Tibial artery (tissue), 4 donors: Measurements from ENCODE around the gene STIMATE.
A peak's percentile ranks its signal among the peaks of the same experiment; 100 is the strongest.

Experiments used
- DNase-seq, 2 donors: peaks; one replicate each; pipeline ENCODE4 v3.0.0-alpha.2; 2019
- H3K27ac ChIP-seq, 2 donors: fragments of 200-600 bp; sonication (generic) in 1 of 2; 1 replicate in 1 of 2; 2 replicates in 1 of 2; pipeline ENCODE4 v1.5.1; 2018 to 2019; ENCODE audit warnings: mild to moderate bottlenecking in 1 of 2
- H3K27me3 ChIP-seq, 2 donors: fragments of 200-600 bp; sonication (generic) in 1 of 2; one replicate each; pipeline versions ENCODE4 v1.5.1 to v1.6.0; 2016 to 2019
- H3K36me3 ChIP-seq, 3 donors: fragments of 200-600 bp; sonication (generic) in 2 of 3; one replicate each; pipeline ENCODE4 v1.5.1; 2016 to 2019; ENCODE audit warnings: mild to moderate bottlenecking in 2 of 3
- H3K4me1 ChIP-seq, 4 donors: fragments of 200-600 bp; sonication (generic) in 2 of 4; 1 replicate in 3 of 4; 2 replicates in 1 of 4; pipeline ENCODE4 v1.5.1; 2016 to 2019
- H3K4me3 ChIP-seq, 2 donors: fragments of 200-600 bp; sonication (generic) in 1 of 2; 1 replicate in 1 of 2; 2 replicates in 1 of 2; pipeline ENCODE4 v1.5.1; 2018 to 2019; ENCODE audit warnings: mild to moderate bottlenecking in 2 of 2
- H3K9me3 ChIP-seq, 3 donors: fragments of 200-600 bp; sonication (generic) in 1 of 3; one replicate each; pipeline ENCODE4 v1.5.1; 2016 to 2019
- intact Hi-C: fragments of 100-400 bp; cut with DNase I; formaldehyde crosslinking; loops from one replicate; pipeline ENCODE4 v1.15.0; 2023; ENCODE audit warnings: low total_unique reads
- TF ChIP-seq, protein P1 (sequence below), 2 experiments: fragments of 200-600 bp in 1 of 2; fragments of 450-650 bp in 1 of 2; IDR thresholded peaks; one replicate each; pipeline ENCODE4 v1.5.1; 2017 to 2019; ENCODE audit warnings: antibody characterized with exemption in 2 of 2, mild to moderate bottlenecking in 1 of 2, moderate library complexity in 1 of 2

STIMATE gene

DNA sequence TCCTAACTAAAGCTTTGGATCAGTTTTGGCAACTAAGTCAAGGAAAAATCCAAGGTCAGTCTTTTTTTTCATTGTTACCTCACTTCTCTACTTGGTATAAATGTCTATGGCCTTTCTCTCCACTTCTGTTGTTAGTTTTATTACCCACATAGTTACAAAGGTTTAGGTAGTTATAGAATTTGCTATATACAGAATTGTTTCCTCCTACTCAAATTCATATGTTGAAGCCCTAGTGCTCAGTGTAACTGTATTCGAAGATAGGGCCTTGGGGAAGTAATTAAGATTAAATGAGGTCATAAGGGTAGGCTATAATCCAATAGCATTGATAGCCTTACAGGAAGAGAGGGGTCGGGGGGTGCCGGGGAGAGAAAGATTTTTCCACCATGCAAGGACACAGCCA, 19.7 kb upstream of the STIMATE start:
- no peak for DNase-seq
- TF ChIP-seq, protein P1, sequence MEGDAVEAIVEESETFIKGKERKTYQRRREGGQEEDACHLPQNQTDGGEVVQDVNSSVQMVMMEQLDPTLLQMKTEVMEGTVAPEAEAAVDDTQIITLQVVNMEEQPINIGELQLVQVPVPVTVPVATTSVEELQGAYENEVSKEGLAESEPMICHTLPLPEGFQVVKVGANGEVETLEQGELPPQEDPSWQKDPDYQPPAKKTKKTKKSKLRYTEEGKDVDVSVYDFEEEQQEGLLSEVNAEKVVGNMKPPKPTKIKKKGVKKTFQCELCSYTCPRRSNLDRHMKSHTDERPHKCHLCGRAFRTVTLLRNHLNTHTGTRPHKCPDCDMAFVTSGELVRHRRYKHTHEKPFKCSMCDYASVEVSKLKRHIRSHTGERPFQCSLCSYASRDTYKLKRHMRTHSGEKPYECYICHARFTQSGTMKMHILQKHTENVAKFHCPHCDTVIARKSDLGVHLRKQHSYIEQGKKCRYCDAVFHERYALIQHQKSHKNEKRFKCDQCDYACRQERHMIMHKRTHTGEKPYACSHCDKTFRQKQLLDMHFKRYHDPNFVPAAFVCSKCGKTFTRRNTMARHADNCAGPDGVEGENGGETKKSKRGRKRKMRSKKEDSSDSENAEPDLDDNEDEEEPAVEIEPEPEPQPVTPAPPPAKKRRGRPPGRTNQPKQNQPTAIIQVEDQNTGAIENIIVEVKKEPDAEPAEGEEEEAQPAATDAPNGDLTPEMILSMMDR (IDR thresholded peaks at IDR 0.05), result no peak
- peaks cover 12 to 67% (median 32%) of the 10 kb centered on the region in 3 donors for H3K36me3 ChIP-seq
- H3K27me3 ChIP-seq, result no peaks in the 10 kb centered on the region
- H3K9me3 ChIP-seq, result no peaks in the 10 kb centered on the region
- intact Hi-C loops, result no loop called here
- no peak overlapping the region for H3K4me3 ChIP-seq
- no peak overlapping the region for H3K27ac ChIP-seq
- H3K4me1 ChIP-seq, result peaks cover 0 to 12% (median 0%) of the 10 kb centered on the region in 4 donors

GRCh38 chr3:52915294-52915693, 17.9 kb upstream of the STIMATE start:
- Histone ChIP-seq H3K4me1 (peaks cover 0 to 12% (median 0%) of the 10 kb centered on the region in 4 donors), H3K4me3 (no peak overlapping the region), H3K36me3 (peaks cover 17 to 68% (median 21%) of the 10 kb centered on the region in 3 donors), H3K9me3 (no peaks in the 10 kb centered on the region), H3K27ac (peak overlapping the region; percentile 33 to 67), H3K27me3 (no peaks in the 10 kb centered on the region)
- DNase-seq, result no peak
- TF ChIP-seq, protein P1 (IDR thresholded peaks at IDR 0.05), result no peak
- intact Hi-C loops, result no loop called here

DNA sequence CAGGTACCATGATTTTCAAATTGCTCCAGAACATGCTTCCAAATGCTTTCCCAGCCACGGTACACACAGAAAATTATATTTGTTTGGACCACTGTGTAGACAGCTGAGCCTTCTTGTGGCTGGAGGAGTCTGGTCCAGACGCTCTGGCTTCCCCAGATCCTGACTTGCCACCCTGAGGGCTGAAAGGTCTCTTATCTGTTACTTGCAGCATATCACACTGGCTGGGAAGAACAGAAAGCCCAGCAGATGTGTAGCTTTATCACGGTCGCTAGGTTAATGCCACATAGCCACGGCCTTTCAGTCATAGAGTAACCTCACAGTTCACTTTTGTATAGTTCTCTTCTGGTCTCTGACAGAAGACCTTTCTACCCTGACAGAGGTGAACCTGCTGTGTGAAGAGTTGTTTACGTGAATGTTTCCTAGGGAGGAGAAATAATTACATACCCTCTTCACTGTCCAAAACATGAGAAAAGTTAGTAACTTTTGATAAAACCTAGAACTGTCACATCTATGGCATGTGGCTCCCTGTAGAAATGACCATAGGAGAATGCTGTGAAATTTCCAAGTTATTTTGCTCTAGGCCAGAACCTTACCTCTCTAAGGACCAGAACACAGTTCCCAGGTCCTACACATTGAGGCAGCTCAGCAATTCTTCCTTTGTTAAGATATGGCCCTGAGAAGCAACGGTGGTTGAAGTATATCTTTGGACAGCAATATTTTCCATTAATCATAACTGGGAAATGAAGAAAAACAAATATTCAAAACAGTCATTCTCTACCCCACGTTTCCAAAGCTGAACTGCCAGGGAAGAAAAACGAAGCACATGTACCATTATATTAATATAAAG, 15.8 kb upstream of the STIMATE start:
- Histone ChIP-seq H3K27ac (no peak overlapping the region), H3K27me3 (no peaks in the 10 kb centered on the region), H3K4me1 (peaks cover 0 to 12% (median 0%) of the 10 kb centered on the region in 4 donors), H3K4me3 (no peak overlapping the region), H3K9me3 (no peaks in the 10 kb centered on the region), H3K36me3 (peaks cover 7 to 61% (median 16%) of the 10 kb centered on the region in 3 donors)
- TF ChIP-seq, protein P1 (IDR thresholded peaks at IDR 0.05), result no peak
- intact Hi-C loops, result no loop called here
- DNase-seq, result no peak

GRCh38 chr3:52910823-52911222, 13.5 kb upstream of the STIMATE start:
- Histone ChIP-seq H3K27ac (no peak overlapping the region), H3K4me1 (peaks cover 0 to 12% (median 0%) of the 10 kb centered on the region in 4 donors), H3K4me3 (no peak overlapping the region), H3K27me3 (no peaks in the 10 kb centered on the region), H3K9me3 (no peaks in the 10 kb centered on the region), H3K36me3 (peaks cover 16 to 71% (median 30%) of the 10 kb centered on the region in 3 donors)
- no peak for DNase-seq
- intact Hi-C loops, result no loop called here
- TF ChIP-seq, protein P1 (IDR thresholded peaks at IDR 0.05), result no peak

- no peak overlapping the region for H3K27ac ChIP-seq
- no peak overlapping the region for H3K4me3 ChIP-seq
- H3K36me3 ChIP-seq, result peaks cover 19 to 71% (median 21%) of the 10 kb centered on the region in 3 donors
- H3K9me3 ChIP-seq, result no peaks in the 10 kb centered on the region
- TF ChIP-seq, protein P1 (IDR thresholded peaks at IDR 0.05), result no peak
- no peak for DNase-seq
- H3K4me1 ChIP-seq, result no peaks in the 10 kb centered on the region
- H3K27me3 ChIP-seq, result no peaks in the 10 kb centered on the region
- intact Hi-C loops, result no loop called here
These were observed 10.1 kb upstream of the STIMATE start for GRCh38 chr3:52907497-52907896.
